H9 (cell line): ENCODE results near the gene TRIOBP. TPM values are rescaled to one million over a fixed set of nuclear protein-coding genes. Genes with fewer than 3 reads are reported as not detected.

Experiments
- DNase-seq: peaks from one replicate; pipeline ENCODE4 v3.0.0-alpha.2; 2017
- H2AFZ ChIP-seq: one replicate; pipeline ENCODE4 v1.6.1; 2013; ENCODE audit warnings: mild to moderate bottlenecking, low read length, control low read depth, moderate library complexity
- H2AK5ac ChIP-seq: 2 replicates; pipeline ENCODE4 v1.6.1; 2013; ENCODE audit warnings: low read length, control low read depth, mixed read lengths; ENCODE audit not compliant: insufficient read length
- H2BK120ac ChIP-seq: one replicate; pipeline ENCODE4 v1.6.1; 2013; ENCODE audit warnings: low read depth, mild to moderate bottlenecking, low read length, control low read depth, inconsistent platforms; ENCODE audit not compliant: poor library complexity, severe bottlenecking
- H2BK12ac ChIP-seq: 2 replicates; pipeline ENCODE4 v1.6.1; 2013; ENCODE audit warnings: low read length, control low read depth, mixed read lengths, low read depth; ENCODE audit not compliant: insufficient read length
- H2BK15ac ChIP-seq: 2 replicates; pipeline ENCODE4 v1.6.1; 2013; ENCODE audit warnings: low read depth, low read length, control low read depth
- H2BK20ac ChIP-seq: one replicate; pipeline ENCODE4 v1.6.1; 2013; ENCODE audit warnings: low read depth, mild to moderate bottlenecking, low read length, control low read depth, inconsistent platforms; ENCODE audit not compliant: poor library complexity, severe bottlenecking
- H2BK5ac ChIP-seq: 2 replicates; pipeline ENCODE4 v1.6.1; 2013; ENCODE audit warnings: low read length, control low read depth, mixed read lengths; ENCODE audit not compliant: insufficient read length
- H3K14ac ChIP-seq: 2 replicates; pipeline ENCODE4 v1.6.1; 2013; ENCODE audit warnings: low read length, control low read depth; ENCODE audit not compliant: insufficient read depth
- H3K18ac ChIP-seq: 2 replicates; pipeline ENCODE4 v1.6.1; 2013; ENCODE audit warnings: low read depth, mild to moderate bottlenecking, mixed read lengths, low read length, control low read depth; ENCODE audit not compliant: insufficient read length
- H3K23ac ChIP-seq: 2 replicates; pipeline ENCODE4 v1.6.1; 2013; ENCODE audit warnings: low read length, control low read depth, mixed read lengths, low read depth; ENCODE audit not compliant: insufficient read length
- H3K23me2 ChIP-seq: 2 replicates; pipeline ENCODE4 v1.6.1; 2013; ENCODE audit warnings: low read depth, mild to moderate bottlenecking, mixed read lengths, low read length, control low read depth; ENCODE audit not compliant: insufficient read length, poor library complexity, severe bottlenecking
- H3K27ac ChIP-seq: 2 replicates; pipeline ENCODE4 v1.5.1; 2013; ENCODE audit warnings: low read length, control low read depth, mixed read lengths, low read depth; ENCODE audit not compliant: insufficient read length
- H3K27me3 ChIP-seq: 2 replicates; pipeline ENCODE4 v1.6.1; 2013; ENCODE audit warnings: low read length, control low read depth, inconsistent platforms; ENCODE audit not compliant: insufficient read depth
- H3K4ac ChIP-seq: 2 replicates; pipeline ENCODE4 v1.6.1; 2013; ENCODE audit warnings: low read depth, mild to moderate bottlenecking, control low read depth, inconsistent platforms, low read length, moderate library complexity
- H3K4me1 ChIP-seq: 2 replicates; pipeline ENCODE4 v1.6.1; 2013; ENCODE audit warnings: low read length, control low read depth, inconsistent platforms; ENCODE audit not compliant: insufficient read depth
- H3K4me2 ChIP-seq: 2 replicates; pipeline ENCODE4 v1.6.1; 2013; ENCODE audit warnings: low read length, control low read depth, mixed read lengths; ENCODE audit not compliant: insufficient read length, insufficient read depth
- H3K56ac ChIP-seq: 2 replicates; pipeline ENCODE4 v1.6.1; 2013; ENCODE audit warnings: low read depth, mild to moderate bottlenecking, mixed read lengths, low read length, control low read depth; ENCODE audit not compliant: insufficient read length
- H3K79me1 ChIP-seq: 2 replicates; pipeline ENCODE4 v1.6.1; 2013; ENCODE audit warnings: low read depth, mild to moderate bottlenecking, moderate library complexity, low read length, control low read depth, inconsistent platforms; ENCODE audit not compliant: insufficient read depth, poor library complexity, severe bottlenecking
- H3K79me2 ChIP-seq: 2 replicates; pipeline ENCODE4 v1.6.1; 2013; ENCODE audit warnings: low read length, control low read depth, inconsistent platforms; ENCODE audit not compliant: insufficient read depth
- H3K9ac ChIP-seq: 2 replicates; pipeline ENCODE4 v1.6.1; 2013; ENCODE audit warnings: low read length, control low read depth, mixed read lengths; ENCODE audit not compliant: insufficient read length; ENCODE audit errors: extremely low read depth
- H3K9me3 ChIP-seq: one replicate; pipeline ENCODE4 v1.6.1; 2013; ENCODE audit warnings: low read depth, low read length, inconsistent platforms; ENCODE audit not compliant: control insufficient read depth
- H3T11ph ChIP-seq: one replicate; pipeline ENCODE4 v1.6.1; 2013; ENCODE audit warnings: mild to moderate bottlenecking, low read length, control low read depth, inconsistent platforms
- H4K20me1 ChIP-seq: one replicate; pipeline ENCODE4 v1.6.1; 2013; ENCODE audit not compliant: control insufficient read depth, insufficient read length, insufficient read depth
- H4K5ac ChIP-seq: 2 replicates; pipeline ENCODE4 v1.6.1; 2013; ENCODE audit warnings: low read depth, mild to moderate bottlenecking, mixed read lengths, low read length, control low read depth; ENCODE audit not compliant: insufficient read length
- H4K8ac ChIP-seq: replicated peaks from 2 replicates; pipeline ENCODE4 v1.6.1; 2013; ENCODE audit warnings: low read length, control low read depth, mixed read lengths, low read depth; ENCODE audit not compliant: insufficient read length
- H4K91ac ChIP-seq: 2 replicates; pipeline ENCODE4 v1.6.1; 2013; ENCODE audit warnings: low read depth, mild to moderate bottlenecking, moderate library complexity, mixed read lengths, low read length, control low read depth; ENCODE audit not compliant: insufficient read length
- H3K27ac Mint-ChIP-seq, 3 experiments: 2 replicates in 2 of 3; 3 replicates in 1 of 3; pipeline ENCODE4 v1.8.0; 2020 to 2021; ENCODE audit warnings: mixed read lengths in 3 of 3, mild to moderate bottlenecking in 1 of 3, moderate library complexity in 1 of 3
- H3K27me3 Mint-ChIP-seq: 2 replicates; pipeline ENCODE4 v1.8.0; 2021; ENCODE audit warnings: low read depth, mild to moderate bottlenecking, moderate library complexity, mixed read lengths
- H3K36me3 Mint-ChIP-seq, 3 experiments: 2 replicates in 2 of 3; 3 replicates in 1 of 3; pipeline ENCODE4 v1.8.0; 2020 to 2021; ENCODE audit warnings: low read depth in 3 of 3, mixed read lengths in 3 of 3; ENCODE audit not compliant: insufficient read depth in 1 of 3
- H3K4me1 Mint-ChIP-seq, 2 experiments: 2 replicates each; pipeline ENCODE4 v1.8.0; 2020; ENCODE audit warnings: mixed read lengths in 2 of 2
- H3K4me3 Mint-ChIP-seq, 2 experiments: 2 replicates in 1 of 2; 3 replicates in 1 of 2; pipeline ENCODE4 v1.8.0; 2020 to 2021; ENCODE audit warnings: mild to moderate bottlenecking in 2 of 2, mixed read lengths in 2 of 2, moderate library complexity in 1 of 2
- H3K9me3 Mint-ChIP-seq, 2 experiments: 2 replicates in 1 of 2; 3 replicates in 1 of 2; pipeline ENCODE4 v1.8.0; 2020; ENCODE audit warnings: mild to moderate bottlenecking in 2 of 2, mixed read lengths in 2 of 2, moderate library complexity in 1 of 2
- CTCF ChIP-seq: fragments of 200-600 bp; sonication (generic); conservative IDR thresholded peaks from 3 replicates; pipeline ENCODE4 v1.8.0; 2021; ENCODE audit warnings: antibody characterized with exemption, mild to moderate bottlenecking
- WGBS: extraction: QIAGEN DNeasy Blood & Tissue Kit; methylation state at CpG from one replicate; pipeline ENCODE4 v1.1.7; 2013; ENCODE audit warnings: missing lambda C conversion rate, low lambda C conversion rate, mixed read lengths; ENCODE audit not compliant: insufficient read length; ENCODE audit errors: extremely low coverage; 5-methylcytosine and 5-hydroxymethylcytosine counted together
- total RNA-seq: library from RNA; stranded (reverse); gene quantifications from 2 replicates; pipeline ENCODE4 v1.2.1, GENCODE V29; 2021

The TRIOBP gene
- total RNA-seq, 1 experiment from 2014 or later: 52.7 TPM

GRCh38 chr22:37805810-37806277 is 109.0 kb downstream of the TRIOBP start:
- no peak overlapping the region for H3K27ac ChIP-seq
- TF ChIP-seq CTCF: no peak
- peak overlapping the region; percentile 72 for H3K18ac ChIP-seq

More at GRCh38 chr22:37805810-37806277, 109.0 kb downstream of the TRIOBP start:
- Histone ChIP-seq H2BK120ac (no peak overlapping the region), H2BK15ac (no peak overlapping the region), H4K5ac (no peak overlapping the region), H2AFZ (no peak overlapping the region), H3K4me1 (no peaks in the 10 kb centered on the region; the same call in 1 of the 2 replicates), H3K14ac (no peak overlapping the region), H3K9me3 (no peaks in the 10 kb centered on the region), H3K23ac (no peak overlapping the region), H2BK12ac (no peak overlapping the region), H3K4me2 (peak overlapping the region; percentile 87), H3K4ac (no peak overlapping the region), H4K8ac (no peak overlapping the region), H2BK5ac (no peak overlapping the region), H3K23me2 (peaks cover 54% of the 10 kb centered on the region), H3K79me1 (peaks cover 2% of the 10 kb centered on the region), H4K91ac (no peak overlapping the region), H3K79me2 (peaks cover 2% of the 10 kb centered on the region; the same call in 1 of the 2 replicates), H3T11ph (no peak overlapping the region), H4K20me1 (no peaks in the 10 kb centered on the region), H2BK20ac (no peak overlapping the region), H3K56ac (no peak overlapping the region), H3K9ac (peak overlapping the region; percentile 65), H3K27me3 (peaks cover 13% of the 10 kb centered on the region; the same call in 1 of the 2 replicates), H2AK5ac (no peak overlapping the region)
- Mint-ChIP-seq H3K4me1 (peaks cover 35 to 43% of the 10 kb centered on the region in 2 experiments), H3K4me3 (peak overlapping the region; percentile 81 to 93), H3K27ac (no peak overlapping the region), H3K27me3 (peaks cover 53% of the 10 kb centered on the region), H3K36me3 (peaks cover 0 to 4% (median 0%) of the 10 kb centered on the region in 3 experiments; a peak in 2 of 7 replicates), H3K9me3 (peaks cover 0 to 4% of the 10 kb centered on the region in 2 experiments; a peak in 3 of 5 replicates)
- no CpG with 5 or more reads among the region's 10 CpGs for WGBS
- no peak for DNase-seq
